Mononuclear cell (primary cell): ENCODE measurements around the gene BIRC2. TPM values are rescaled to one million over a fixed set of nuclear protein-coding genes. Genes with fewer than 3 reads are reported as not detected.
"Not testable (repeated sequence)": the region's sequence is repeated elsewhere in the genome, so short reads cannot be mapped to it uniquely, and the experiment has no call there.

Experiments used
- H3K27me3 ChIP-seq: 2 replicates; pipeline ENCODE4 v1.6.0; 2011; ENCODE audit warnings: low read length, control low read depth; ENCODE audit not compliant: insufficient read depth
- H3K4me1 ChIP-seq: 2 replicates; pipeline ENCODE4 v1.5.1; 2011; ENCODE audit warnings: mild to moderate bottlenecking, low read length, control low read depth; ENCODE audit not compliant: insufficient read depth
- H3K4me3 ChIP-seq: 2 replicates; pipeline ENCODE4 v1.5.1; 2011; ENCODE audit warnings: mild to moderate bottlenecking, low read length, moderate library complexity
- H3K9me3 ChIP-seq: 2 replicates; pipeline ENCODE4 v1.5.1; 2011; ENCODE audit warnings: low read depth, mild to moderate bottlenecking, control low read depth, low read length
- total RNA-seq: library from RNA; depleted of rRNA; stranded (reverse); fragments of >200 nt; gene quantifications from one replicate; pipeline ENCODE4 v1.2.3, GENCODE V29; 2012

The BIRC2 gene
- 218 TPM for total RNA-seq

GRCh38 chr11:102346748-102347461 is at the start of gene BIRC2:
Gene BIRC2 (plus strand): TSS chr11:102347214. CDS start chr11:102349855, 2,641 bp downstream.
- Histone ChIP-seq H3K4me1 (peaks cover 15% of the 10 kb centered on the region), H3K4me3 (peak within 1 kb of the TSS; percentile 90), H3K27me3 (no peaks in the 10 kb centered on the region), H3K9me3 (no peaks in the 10 kb centered on the region)

GRCh38 chr11:102300837-102301236 is 46.2 kb upstream of the BIRC2 start:
- H3K9me3 ChIP-seq, H3K4me3 ChIP-seq, H3K27me3 ChIP-seq: not testable (repeated sequence)
- H3K4me1 ChIP-seq = peaks cover 44% of the 10 kb centered on the region

GRCh38 chr11:102302241-102302640 is 44.8 kb upstream of the BIRC2 start:
- no peaks in the 10 kb centered on the region for H3K27me3 ChIP-seq
- no peaks in the 10 kb centered on the region for H3K9me3 ChIP-seq
- H3K4me1 ChIP-seq = peaks cover 58% of the 10 kb centered on the region
- H3K4me3 ChIP-seq = no peak overlapping the region

- H3K9me3 ChIP-seq = no peaks in the 10 kb centered on the region
- peaks cover 60% of the 10 kb centered on the region for H3K4me1 ChIP-seq
- H3K4me3 ChIP-seq = no peak overlapping the region
- H3K27me3 ChIP-seq = no peaks in the 10 kb centered on the region
Measured at GRCh38 chr11:102304686-102305085, 42.3 kb upstream of the BIRC2 start.

- peaks cover 53% of the 10 kb centered on the region for H3K4me1 ChIP-seq
- H3K4me3 ChIP-seq = no peak overlapping the region
- H3K9me3 ChIP-seq = no peaks in the 10 kb centered on the region
- H3K27me3 ChIP-seq = no peaks in the 10 kb centered on the region
Measured at GRCh38 chr11:102305352-102306047, 41.5 kb upstream of the BIRC2 start.

- Histone ChIP-seq H3K9me3 (no peaks in the 10 kb centered on the region), H3K4me3 (no peak overlapping the region), H3K27me3 (no peaks in the 10 kb centered on the region), H3K4me1 (peaks cover 46% of the 10 kb centered on the region)
Measured at GRCh38 chr11:102306048-102306597, 40.9 kb upstream of the BIRC2 start.

- no peaks in the 10 kb centered on the region for H3K27me3 ChIP-seq
- peaks cover 40% of the 10 kb centered on the region for H3K4me1 ChIP-seq
- no peaks in the 10 kb centered on the region for H3K9me3 ChIP-seq
- H3K4me3 ChIP-seq = no peak overlapping the region
Measured at GRCh38 chr11:102306817-102307726, 39.9 kb upstream of the BIRC2 start.

GRCh38 chr11:102307727-102308038 is 39.3 kb upstream of the BIRC2 start:
- H3K4me3 ChIP-seq = no peak overlapping the region

GRCh38 chr11:102309621-102310541 is 37.1 kb upstream of the BIRC2 start:
- H3K4me3 ChIP-seq = no peak overlapping the region
- H3K4me1 ChIP-seq = peaks cover 44% of the 10 kb centered on the region
- no peaks in the 10 kb centered on the region for H3K27me3 ChIP-seq
- H3K9me3 ChIP-seq = no peaks in the 10 kb centered on the region

More at GRCh38 chr11:102307727-102308038, 39.3 kb upstream of the BIRC2 start:
- Histone ChIP-seq H3K27me3 (no peaks in the 10 kb centered on the region), H3K9me3 (no peaks in the 10 kb centered on the region), H3K4me1 (peaks cover 36% of the 10 kb centered on the region)

- Histone ChIP-seq H3K9me3 (no peaks in the 10 kb centered on the region), H3K27me3 (no peaks in the 10 kb centered on the region), H3K4me3 (no peak overlapping the region), H3K4me1 (peaks cover 38% of the 10 kb centered on the region)
Measured at GRCh38 chr11:102312667-102313066, 34.3 kb upstream of the BIRC2 start.

- Histone ChIP-seq H3K4me1 (peaks cover 46% of the 10 kb centered on the region), H3K4me3 (no peak overlapping the region), H3K27me3 (no peaks in the 10 kb centered on the region), H3K9me3 (no peaks in the 10 kb centered on the region)
Measured at GRCh38 chr11:102313238-102313940, 33.6 kb upstream of the BIRC2 start.

GRCh38 chr11:102314784-102315183 is 32.2 kb upstream of the BIRC2 start:
- peaks cover 60% of the 10 kb centered on the region for H3K4me1 ChIP-seq
- H3K27me3 ChIP-seq = no peaks in the 10 kb centered on the region
- no peak overlapping the region for H3K4me3 ChIP-seq
- H3K9me3 ChIP-seq = no peaks in the 10 kb centered on the region

GRCh38 chr11:102316346-102316904 is 30.6 kb upstream of the BIRC2 start:
- H3K27me3 ChIP-seq = no peaks in the 10 kb centered on the region
- H3K4me1 ChIP-seq = peaks cover 73% of the 10 kb centered on the region
- H3K4me3 ChIP-seq = no peak overlapping the region
- H3K9me3 ChIP-seq = no peaks in the 10 kb centered on the region
